HL-60 (cell line): ENCODE results near the gene FGFR4.

Experiments
- DNase-seq, 2 experiments: peaks; one replicate each; pipeline ENCODE4 v3.0.0-alpha.2; 2010 to 2020; ENCODE audit warnings: low read depth in 1 of 2, low spot score in 1 of 2
- H3K27ac ChIP-seq: fragments of 250-450 bp; sonication (Bioruptor Pico); replicated peaks from 2 replicates; pipeline ENCODE4 v1.5.1; 2020; ENCODE audit warnings: mild to moderate bottlenecking, moderate library complexity
- H3K27me3 ChIP-seq: fragments of 250-450 bp; sonication (Bioruptor Pico); 2 replicates; pipeline ENCODE4 v1.5.1; 2021; ENCODE audit warnings: mild to moderate bottlenecking, moderate library complexity; ENCODE audit not compliant: insufficient read depth, poor library complexity, severe bottlenecking
- H3K4me3 ChIP-seq: replicated peaks from 2 replicates; pipeline ENCODE4 v1.5.1; 2011; ENCODE audit warnings: mild to moderate bottlenecking, control low read depth, low read length; ENCODE audit not compliant: insufficient read depth
- GABPA ChIP-seq: IDR thresholded peaks from 2 replicates; pipeline ENCODE4 v1.6.1; 2012; ENCODE audit warnings: low read depth
- POLR2AphosphoS5 ChIP-seq: IDR thresholded peaks from 2 replicates; pipeline ENCODE4 v1.6.1; 2012; ENCODE audit warnings: low read depth
- SPI1 ChIP-seq: IDR thresholded peaks from 2 replicates; pipeline ENCODE4 v1.6.1; 2012; ENCODE audit warnings: low read depth, mild to moderate bottlenecking, borderline replicate concordance
- TF ChIP-seq, protein P1 (sequence below): IDR thresholded peaks from one replicate; pipeline ENCODE4 v1.5.1; 2011; ENCODE audit warnings: low read length, control low read depth, inconsistent platforms; ENCODE audit not compliant: insufficient read depth
- TF ChIP-seq, protein P2 (sequence below): IDR thresholded peaks from 2 replicates; pipeline ENCODE4 v1.6.1; 2012; ENCODE audit warnings: low read depth; ENCODE audit not compliant: insufficient replicate concordance

Gene FGFR4

DNA sequence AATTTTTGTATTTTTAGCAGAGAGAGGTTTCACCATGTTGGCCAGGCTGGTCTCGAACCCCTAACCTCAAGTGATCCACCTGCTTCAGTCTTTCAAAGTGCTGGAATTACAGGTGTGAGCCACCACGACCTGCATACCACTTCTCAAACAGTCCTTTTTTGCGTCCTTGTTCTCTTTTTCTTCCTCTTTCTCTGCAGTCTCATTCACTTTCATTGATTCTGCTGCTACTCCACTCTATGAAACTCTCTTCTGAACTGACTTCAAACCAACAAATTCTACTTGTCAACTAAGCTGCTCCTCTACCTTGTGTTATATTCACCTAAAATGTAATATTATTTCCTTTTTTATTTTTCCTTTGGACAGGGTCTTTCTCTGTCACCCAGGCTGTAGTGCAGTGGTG is 54.8 kb downstream of the FGFR4 start:
- no peaks in the 10 kb centered on the region for H3K27me3 ChIP-seq
- no peak overlapping the region for H3K4me3 ChIP-seq
- TF ChIP-seq POLR2AphosphoS5 (no peak), GABPA (no peak), SPI1 (no peak)
- TF ChIP-seq, protein P1, sequence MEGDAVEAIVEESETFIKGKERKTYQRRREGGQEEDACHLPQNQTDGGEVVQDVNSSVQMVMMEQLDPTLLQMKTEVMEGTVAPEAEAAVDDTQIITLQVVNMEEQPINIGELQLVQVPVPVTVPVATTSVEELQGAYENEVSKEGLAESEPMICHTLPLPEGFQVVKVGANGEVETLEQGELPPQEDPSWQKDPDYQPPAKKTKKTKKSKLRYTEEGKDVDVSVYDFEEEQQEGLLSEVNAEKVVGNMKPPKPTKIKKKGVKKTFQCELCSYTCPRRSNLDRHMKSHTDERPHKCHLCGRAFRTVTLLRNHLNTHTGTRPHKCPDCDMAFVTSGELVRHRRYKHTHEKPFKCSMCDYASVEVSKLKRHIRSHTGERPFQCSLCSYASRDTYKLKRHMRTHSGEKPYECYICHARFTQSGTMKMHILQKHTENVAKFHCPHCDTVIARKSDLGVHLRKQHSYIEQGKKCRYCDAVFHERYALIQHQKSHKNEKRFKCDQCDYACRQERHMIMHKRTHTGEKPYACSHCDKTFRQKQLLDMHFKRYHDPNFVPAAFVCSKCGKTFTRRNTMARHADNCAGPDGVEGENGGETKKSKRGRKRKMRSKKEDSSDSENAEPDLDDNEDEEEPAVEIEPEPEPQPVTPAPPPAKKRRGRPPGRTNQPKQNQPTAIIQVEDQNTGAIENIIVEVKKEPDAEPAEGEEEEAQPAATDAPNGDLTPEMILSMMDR, result no peak
- TF ChIP-seq, protein P2, sequence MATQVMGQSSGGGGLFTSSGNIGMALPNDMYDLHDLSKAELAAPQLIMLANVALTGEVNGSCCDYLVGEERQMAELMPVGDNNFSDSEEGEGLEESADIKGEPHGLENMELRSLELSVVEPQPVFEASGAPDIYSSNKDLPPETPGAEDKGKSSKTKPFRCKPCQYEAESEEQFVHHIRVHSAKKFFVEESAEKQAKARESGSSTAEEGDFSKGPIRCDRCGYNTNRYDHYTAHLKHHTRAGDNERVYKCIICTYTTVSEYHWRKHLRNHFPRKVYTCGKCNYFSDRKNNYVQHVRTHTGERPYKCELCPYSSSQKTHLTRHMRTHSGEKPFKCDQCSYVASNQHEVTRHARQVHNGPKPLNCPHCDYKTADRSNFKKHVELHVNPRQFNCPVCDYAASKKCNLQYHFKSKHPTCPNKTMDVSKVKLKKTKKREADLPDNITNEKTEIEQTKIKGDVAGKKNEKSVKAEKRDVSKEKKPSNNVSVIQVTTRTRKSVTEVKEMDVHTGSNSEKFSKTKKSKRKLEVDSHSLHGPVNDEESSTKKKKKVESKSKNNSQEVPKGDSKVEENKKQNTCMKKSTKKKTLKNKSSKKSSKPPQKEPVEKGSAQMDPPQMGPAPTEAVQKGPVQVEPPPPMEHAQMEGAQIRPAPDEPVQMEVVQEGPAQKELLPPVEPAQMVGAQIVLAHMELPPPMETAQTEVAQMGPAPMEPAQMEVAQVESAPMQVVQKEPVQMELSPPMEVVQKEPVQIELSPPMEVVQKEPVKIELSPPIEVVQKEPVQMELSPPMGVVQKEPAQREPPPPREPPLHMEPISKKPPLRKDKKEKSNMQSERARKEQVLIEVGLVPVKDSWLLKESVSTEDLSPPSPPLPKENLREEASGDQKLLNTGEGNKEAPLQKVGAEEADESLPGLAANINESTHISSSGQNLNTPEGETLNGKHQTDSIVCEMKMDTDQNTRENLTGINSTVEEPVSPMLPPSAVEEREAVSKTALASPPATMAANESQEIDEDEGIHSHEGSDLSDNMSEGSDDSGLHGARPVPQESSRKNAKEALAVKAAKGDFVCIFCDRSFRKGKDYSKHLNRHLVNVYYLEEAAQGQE, result no peak
- DNase-seq, result no peak
- no peak overlapping the region for H3K27ac ChIP-seq

DNA sequence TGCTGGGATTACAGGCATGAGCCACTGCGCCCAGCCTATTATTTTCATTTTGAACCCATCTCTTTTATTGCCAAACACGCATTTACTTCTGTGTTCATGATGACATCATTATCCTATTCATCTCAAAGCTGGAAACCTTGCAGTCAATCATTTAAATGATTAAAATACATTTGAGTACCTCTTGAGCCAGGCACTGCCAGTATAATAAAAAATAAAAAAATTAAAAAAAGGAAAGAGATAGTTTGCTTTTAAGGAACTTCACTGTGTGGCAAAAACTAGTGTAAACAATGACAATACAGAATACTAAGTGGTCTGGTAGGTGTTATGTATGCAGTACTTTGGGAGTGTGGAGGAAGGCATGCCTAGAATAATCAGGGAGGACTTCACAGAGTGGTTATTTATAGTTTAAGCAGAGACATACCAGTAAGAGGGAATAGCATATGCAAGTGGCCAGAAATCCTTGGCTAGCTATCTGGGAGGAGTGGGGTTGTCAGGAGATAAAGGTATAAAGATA is 55.4 kb downstream of the FGFR4 start:
- no peaks in the 10 kb centered on the region for H3K27me3 ChIP-seq
- DNase-seq, result no peak
- H3K27ac ChIP-seq, result no peak overlapping the region
- no peak overlapping the region for H3K4me3 ChIP-seq
- TF ChIP-seq GABPA, result no peak
- no peak for TF ChIP-seq SPI1
- no peak for TF ChIP-seq POLR2AphosphoS5
- TF ChIP-seq, protein P1, result no peak
- TF ChIP-seq, protein P2, result no peak

DNA sequence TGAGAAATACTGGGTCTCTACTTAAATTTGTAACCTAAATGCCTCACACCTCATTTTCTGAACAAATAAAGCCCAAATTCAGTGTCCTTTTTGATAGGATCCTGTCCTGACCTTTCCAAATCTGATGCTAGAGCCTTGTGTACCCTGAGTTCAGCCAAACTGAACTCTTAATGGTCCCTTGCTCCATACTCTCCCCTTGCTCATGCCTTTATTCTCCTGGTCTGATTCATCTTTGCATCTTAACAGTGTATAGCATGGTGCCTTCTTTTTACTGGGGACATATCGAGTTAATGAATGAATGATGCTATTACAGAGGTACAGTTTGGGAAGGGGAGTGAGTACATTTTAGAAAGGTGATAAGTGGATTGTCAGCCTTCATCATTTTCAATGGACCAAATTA is 56.1 kb downstream of the FGFR4 start:
- no peak overlapping the region for H3K4me3 ChIP-seq
- no peak for DNase-seq
- no peak overlapping the region for H3K27ac ChIP-seq
- no peaks in the 10 kb centered on the region for H3K27me3 ChIP-seq
- TF ChIP-seq, protein P2, result no peak
- TF ChIP-seq SPI1, result no peak
- TF ChIP-seq POLR2AphosphoS5, result no peak
- no peak for TF ChIP-seq GABPA
